Measurements from ENCODE around the gene CD200.
"Not testable (repeated sequence)": the region's sequence is repeated elsewhere in the genome, so short reads cannot be mapped to it uniquely, and the experiment has no call there.

Gene CD200

GRCh38 chr3:112362221-112362620 is 29.3 kb downstream of the CD200 start:
- Mint-ChIP-seq H3K27me3 (ENCODE audit: low read depth) (no peaks in the 10 kb centered on the region), H3K9me3 (no peaks in the 10 kb centered on the region), H3K4me1 (ENCODE audit: low read depth) (peaks cover 45% of the 10 kb centered on the region), H3K27ac (no peak overlapping the region), H3K36me3 (ENCODE audit: low read depth) (peaks cover 17% of the 10 kb centered on the region), H3K4me3 (no peak overlapping the region)

GRCh38 chr3:112364291-112364690 is 31.3 kb downstream of the CD200 start:
- Mint-ChIP-seq H3K36me3 (ENCODE audit: low read depth) (peaks cover 19% of the 10 kb centered on the region), H3K4me3 (peak overlapping the region; percentile 35), H3K4me1 (ENCODE audit: low read depth) (peaks cover 26% of the 10 kb centered on the region), H3K27me3 (ENCODE audit: low read depth) (no peaks in the 10 kb centered on the region), H3K9me3 (no peaks in the 10 kb centered on the region), H3K27ac (peak overlapping the region; percentile 88)

DNA sequence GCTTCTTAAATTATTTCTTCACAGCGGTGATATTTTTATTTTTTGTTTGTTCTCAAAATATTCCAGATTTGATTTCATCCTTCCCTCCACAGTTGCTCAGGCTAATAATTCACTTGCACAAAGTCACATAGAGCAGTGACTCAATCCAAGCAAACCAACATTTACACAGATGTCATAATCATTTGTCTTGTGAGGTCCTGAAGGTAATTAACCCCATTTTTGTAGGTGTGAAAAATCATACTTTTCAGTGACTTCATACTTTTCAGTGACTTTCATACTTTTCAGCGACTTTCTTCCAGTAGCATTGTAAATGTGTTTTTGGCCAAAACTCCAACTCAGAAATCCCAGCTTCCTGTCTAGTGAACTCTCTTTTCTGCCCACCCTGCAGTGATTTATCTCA is 32.1 kb downstream of the CD200 start:
- H3K27ac Mint-ChIP-seq = peak overlapping the region; percentile 88

GRCh38 chr3:112365636-112366035 is 32.7 kb downstream of the CD200 start:
- Mint-ChIP-seq H3K27me3 (ENCODE audit: low read depth) (no peaks in the 10 kb centered on the region), H3K9me3 (no peaks in the 10 kb centered on the region), H3K4me3 (peak overlapping the region; percentile 6), H3K4me1 (ENCODE audit: low read depth) (peaks cover 25% of the 10 kb centered on the region), H3K27ac (peak overlapping the region; percentile 88), H3K36me3 (ENCODE audit: low read depth) (peaks cover 19% of the 10 kb centered on the region)

More for the DNA sequence above, 32.1 kb downstream of the CD200 start:
- H3K9me3 Mint-ChIP-seq = no peaks in the 10 kb centered on the region
- H3K27me3 Mint-ChIP-seq (ENCODE audit: low read depth) = no peaks in the 10 kb centered on the region
- peaks cover 25% of the 10 kb centered on the region for H3K4me1 Mint-ChIP-seq (ENCODE audit: low read depth)
- H3K36me3 Mint-ChIP-seq (ENCODE audit: low read depth) = peaks cover 19% of the 10 kb centered on the region
- H3K4me3 Mint-ChIP-seq = peak overlapping the region; percentile 58

DNA sequence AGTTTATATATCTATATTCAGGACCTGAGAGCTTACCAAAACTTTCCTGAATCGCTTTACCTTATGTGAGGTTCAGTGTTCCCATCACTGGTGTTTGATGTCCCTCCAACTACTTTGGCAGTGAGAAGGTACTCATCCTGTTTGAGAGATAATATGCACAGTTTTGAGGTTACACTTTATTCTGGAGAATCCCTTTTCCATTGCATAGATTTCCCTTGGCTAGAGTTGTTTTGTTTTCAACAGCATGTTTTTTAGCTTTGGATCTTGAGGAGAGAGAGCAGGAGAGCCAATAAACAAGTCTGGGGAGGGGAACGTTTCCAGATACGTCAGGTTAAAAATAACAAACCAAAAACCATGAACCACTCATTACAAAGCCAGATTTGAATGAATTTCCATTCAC is 33.6 kb downstream of the CD200 start:
- H3K9me3 Mint-ChIP-seq = no peaks in the 10 kb centered on the region
- H3K36me3 Mint-ChIP-seq (ENCODE audit: low read depth) = peaks cover 18% of the 10 kb centered on the region
- H3K27ac Mint-ChIP-seq = no peak overlapping the region
- no peak overlapping the region for H3K4me3 Mint-ChIP-seq
- H3K4me1 Mint-ChIP-seq (ENCODE audit: low read depth) = peaks cover 24% of the 10 kb centered on the region
- H3K27me3 Mint-ChIP-seq (ENCODE audit: low read depth) = no peaks in the 10 kb centered on the region

DNA sequence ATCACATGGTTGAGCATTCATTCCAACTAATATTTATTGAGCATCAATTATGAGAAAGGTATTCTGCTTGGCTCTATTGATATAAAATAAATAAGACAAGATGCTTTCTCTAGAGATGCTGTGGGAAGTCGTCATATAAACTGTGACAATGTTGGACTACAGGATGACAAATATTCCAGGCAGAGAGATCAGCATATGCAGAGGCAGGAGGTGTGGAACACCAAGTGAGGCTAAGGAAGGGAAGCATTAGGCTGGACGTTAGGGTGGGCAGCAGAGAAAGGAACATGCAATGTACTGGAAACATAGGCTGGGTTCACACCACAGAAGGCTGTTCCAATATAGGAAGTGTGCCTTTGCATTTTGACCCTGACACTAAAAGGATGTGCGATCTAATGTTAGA is 38.6 kb downstream of the CD200 start:
- H3K36me3 Mint-ChIP-seq (ENCODE audit: low read depth) = peaks cover 6% of the 10 kb centered on the region
- peaks cover 4% of the 10 kb centered on the region for H3K9me3 Mint-ChIP-seq
- H3K27ac Mint-ChIP-seq = no peak overlapping the region
- H3K27me3 Mint-ChIP-seq (ENCODE audit: low read depth) = no peaks in the 10 kb centered on the region
- no peak overlapping the region for H3K4me3 Mint-ChIP-seq
- H3K4me1 Mint-ChIP-seq (ENCODE audit: low read depth) = peaks cover 19% of the 10 kb centered on the region

DNA sequence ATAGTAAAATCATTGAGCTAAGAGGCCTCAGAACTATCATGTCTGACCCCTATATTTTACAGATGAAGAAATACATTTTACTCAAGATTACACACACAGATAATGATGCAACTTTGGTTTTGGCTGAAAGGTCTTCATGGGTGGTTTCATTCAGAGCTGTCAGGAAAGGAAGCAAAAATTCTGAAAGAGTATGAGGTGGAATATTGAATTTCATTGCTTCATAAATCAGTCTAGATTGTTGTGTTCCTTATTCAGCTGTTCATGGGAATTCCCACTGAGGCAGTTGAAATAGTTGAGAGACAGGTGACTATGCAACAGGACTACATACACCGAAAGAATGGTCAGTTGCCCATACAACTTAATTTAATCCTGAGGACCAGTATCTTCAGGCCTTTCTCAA is 39.4 kb downstream of the CD200 start:
- H3K4me3 Mint-ChIP-seq = no peak overlapping the region
- peaks cover 5% of the 10 kb centered on the region for H3K36me3 Mint-ChIP-seq (ENCODE audit: low read depth)
- H3K9me3 Mint-ChIP-seq = peaks cover 4% of the 10 kb centered on the region
- H3K4me1 Mint-ChIP-seq (ENCODE audit: low read depth) = peaks cover 20% of the 10 kb centered on the region
- H3K27ac Mint-ChIP-seq = no peak overlapping the region
- no peaks in the 10 kb centered on the region for H3K27me3 Mint-ChIP-seq (ENCODE audit: low read depth)

- Mint-ChIP-seq H3K9me3 (peaks cover 4% of the 10 kb centered on the region), H3K4me1 (ENCODE audit: low read depth) (peaks cover 20% of the 10 kb centered on the region), H3K27me3 (ENCODE audit: low read depth) (no peaks in the 10 kb centered on the region), H3K36me3 (ENCODE audit: low read depth) (peaks cover 4% of the 10 kb centered on the region), H3K4me3 (no peak overlapping the region), H3K27ac (no peak overlapping the region)
These were observed 40.5 kb downstream of the CD200 start for GRCh38 chr3:112373476-112373875.

DNA sequence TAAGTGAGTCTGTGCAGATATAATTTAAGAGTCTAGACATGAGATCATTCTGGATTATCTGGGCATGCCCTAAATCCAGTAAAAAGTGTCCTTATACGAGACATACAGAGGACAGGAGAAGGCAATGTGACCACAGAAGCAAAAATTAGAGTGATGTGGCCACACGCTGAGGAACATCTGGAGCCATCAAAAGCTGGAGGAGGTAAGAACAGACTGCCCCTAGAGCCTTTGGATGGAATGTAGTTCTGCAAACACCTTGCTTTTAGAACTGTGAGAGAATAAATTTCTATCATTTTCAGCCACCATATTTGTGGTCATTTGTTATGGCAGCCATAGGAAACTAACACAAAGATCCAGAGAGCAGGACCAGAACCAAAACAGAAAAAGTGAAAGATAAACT is 41.0 kb downstream of the CD200 start:
- Mint-ChIP-seq H3K27me3 (ENCODE audit: low read depth) (no peaks in the 10 kb centered on the region), H3K27ac (no peak overlapping the region), H3K4me3 (no peak overlapping the region), H3K36me3 (ENCODE audit: low read depth) (peaks cover 4% of the 10 kb centered on the region), H3K9me3 (peaks cover 4% of the 10 kb centered on the region), H3K4me1 (ENCODE audit: low read depth) (peaks cover 20% of the 10 kb centered on the region)

- Mint-ChIP-seq H3K9me3 (peaks cover 4% of the 10 kb centered on the region), H3K27me3 (ENCODE audit: low read depth) (no peaks in the 10 kb centered on the region), H3K27ac (no peak overlapping the region), H3K4me1 (ENCODE audit: low read depth) (peaks cover 22% of the 10 kb centered on the region), H3K36me3 (ENCODE audit: low read depth) (peaks cover 4% of the 10 kb centered on the region), H3K4me3 (no peak overlapping the region)
These were observed 41.4 kb downstream of the CD200 start for GRCh38 chr3:112374333-112374734.

GRCh38 chr3:112375117-112375516 is 42.2 kb downstream of the CD200 start:
- H3K27ac Mint-ChIP-seq = no peak overlapping the region
- peaks cover 4% of the 10 kb centered on the region for H3K9me3 Mint-ChIP-seq
- no peaks in the 10 kb centered on the region for H3K27me3 Mint-ChIP-seq (ENCODE audit: low read depth)
- no peak overlapping the region for H3K4me3 Mint-ChIP-seq
- peaks cover 4% of the 10 kb centered on the region for H3K36me3 Mint-ChIP-seq (ENCODE audit: low read depth)
- H3K4me1 Mint-ChIP-seq (ENCODE audit: low read depth) = peaks cover 24% of the 10 kb centered on the region

DNA sequence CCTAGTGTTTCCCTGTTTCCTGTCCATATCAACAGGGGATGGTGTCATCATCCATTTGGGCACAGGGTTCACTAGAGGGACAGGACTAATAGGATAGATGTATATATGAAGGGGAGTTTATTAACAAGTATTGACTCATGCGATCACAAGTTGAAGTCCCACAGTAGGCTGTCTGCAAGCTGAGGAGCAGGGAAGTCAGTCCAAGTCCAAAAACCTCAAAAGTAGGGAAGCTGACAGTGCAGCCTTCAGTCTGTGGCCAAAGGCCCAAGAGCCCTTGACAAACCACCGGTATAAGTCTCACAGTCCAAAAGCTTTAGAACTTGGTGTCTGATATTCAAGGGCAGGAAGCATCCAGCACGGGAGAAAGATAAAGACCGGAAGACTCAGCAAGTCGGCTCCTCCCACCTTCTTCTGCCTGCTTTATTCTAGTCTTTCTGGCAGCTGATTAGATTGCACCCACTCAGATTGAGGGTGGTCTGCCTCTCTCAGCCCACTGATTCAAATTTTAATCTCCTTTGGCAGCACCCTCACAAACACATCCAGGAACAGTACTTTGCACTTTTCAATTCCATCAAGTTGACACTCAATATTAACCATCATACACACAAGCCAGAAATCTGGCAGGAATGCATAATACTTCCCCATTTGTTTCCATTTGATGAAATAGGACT is 43.4 kb downstream of the CD200 start:
- H3K4me3 Mint-ChIP-seq = no peak overlapping the region
- peaks cover 24% of the 10 kb centered on the region for H3K4me1 Mint-ChIP-seq (ENCODE audit: low read depth)
- no peaks in the 10 kb centered on the region for H3K27me3 Mint-ChIP-seq (ENCODE audit: low read depth)
- H3K36me3 Mint-ChIP-seq (ENCODE audit: low read depth) = peaks cover 4% of the 10 kb centered on the region
- peaks cover 4% of the 10 kb centered on the region for H3K9me3 Mint-ChIP-seq
- H3K27ac Mint-ChIP-seq = no peak overlapping the region

GRCh38 chr3:112376992-112377391 is 44.0 kb downstream of the CD200 start:
- H3K9me3 Mint-ChIP-seq = peaks cover 4% of the 10 kb centered on the region
- no peak overlapping the region for H3K27ac Mint-ChIP-seq
- peaks cover 23% of the 10 kb centered on the region for H3K4me1 Mint-ChIP-seq (ENCODE audit: low read depth)

DNA sequence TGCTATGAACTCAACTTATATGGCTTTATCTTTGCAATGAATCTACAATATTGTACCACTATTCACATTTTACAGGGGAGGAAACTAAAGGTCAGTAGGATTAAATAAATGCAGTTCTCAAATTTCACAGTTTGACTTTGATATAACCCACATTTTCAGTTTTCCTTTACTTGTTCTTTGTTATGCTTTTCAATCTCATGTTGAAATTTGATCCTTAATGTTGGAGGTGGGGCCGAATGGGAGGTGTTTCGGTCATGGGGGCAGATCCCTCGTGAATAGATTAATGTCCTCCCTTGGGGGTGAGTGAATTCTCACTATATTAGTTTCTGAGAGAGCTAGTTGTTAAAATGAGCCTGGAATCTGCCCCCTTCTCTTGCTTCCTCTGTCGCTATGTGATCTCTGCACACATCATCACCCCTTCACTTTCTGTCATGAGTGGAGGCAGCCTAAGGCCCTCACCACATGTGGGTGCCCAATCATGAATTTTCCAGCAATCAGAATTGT is 44.7 kb downstream of the CD200 start:
- peaks cover 25% of the 10 kb centered on the region for H3K4me1 Mint-ChIP-seq (ENCODE audit: low read depth)
- no peak overlapping the region for H3K4me3 Mint-ChIP-seq
- peaks cover 4% of the 10 kb centered on the region for H3K36me3 Mint-ChIP-seq (ENCODE audit: low read depth)
- H3K9me3 Mint-ChIP-seq = peaks cover 4% of the 10 kb centered on the region
- H3K27ac Mint-ChIP-seq = no peak overlapping the region
- H3K27me3 Mint-ChIP-seq (ENCODE audit: low read depth) = no peaks in the 10 kb centered on the region

More at GRCh38 chr3:112376992-112377391, 44.0 kb downstream of the CD200 start:
- peaks cover 4% of the 10 kb centered on the region for H3K36me3 Mint-ChIP-seq (ENCODE audit: low read depth)
- H3K27me3 Mint-ChIP-seq (ENCODE audit: low read depth) = no peaks in the 10 kb centered on the region
- no peak overlapping the region for H3K4me3 Mint-ChIP-seq

DNA sequence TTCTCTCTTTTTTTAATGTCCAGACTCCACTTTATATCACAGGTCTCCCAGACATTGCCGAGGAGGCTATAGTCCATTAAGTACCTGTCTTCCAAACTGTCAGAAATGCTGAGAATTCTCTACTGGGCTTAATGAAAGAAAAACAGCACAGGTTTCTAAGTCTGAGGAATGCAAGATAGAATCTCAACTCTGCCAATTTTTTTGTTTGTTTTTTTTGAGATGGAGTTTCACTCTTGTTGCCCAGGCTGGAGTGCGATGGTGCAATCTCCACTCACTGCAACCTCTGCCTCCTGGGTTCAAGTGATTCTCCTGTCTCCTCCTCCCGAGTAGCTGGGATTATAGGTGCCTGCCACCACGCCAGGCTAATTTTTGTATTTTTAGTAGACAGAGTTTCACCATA is 45.4 kb downstream of the CD200 start:
- not testable (repeated sequence) for H3K4me3 Mint-ChIP-seq

More for the DNA sequence above, 45.4 kb downstream of the CD200 start:
- H3K36me3 Mint-ChIP-seq (ENCODE audit: low read depth); H3K27me3 Mint-ChIP-seq (ENCODE audit: low read depth); H3K27ac Mint-ChIP-seq; H3K9me3 Mint-ChIP-seq: not testable (repeated sequence)
- peaks cover 27% of the 10 kb centered on the region for H3K4me1 Mint-ChIP-seq (ENCODE audit: low read depth)

Measured in T-helper 1 cell treated with Interleukin-12 subunit alpha and Interleukin-12 subunit beta and Interleukin-4 antibody, amounts not matched to agents 30 μg/mL and 1 μg/mL, for 36 hours (primary cell).